GM21529 (cell line): ENCODE measurements around the gene RBM45.

Experiments used
- ATAC-seq: cut with Tn5 transposase; IDR thresholded peaks from one replicate; pipeline ENCODE4 v1.9.1; 2021; ENCODE audit not compliant: unreplicated experiment

Gene RBM45

DNA sequence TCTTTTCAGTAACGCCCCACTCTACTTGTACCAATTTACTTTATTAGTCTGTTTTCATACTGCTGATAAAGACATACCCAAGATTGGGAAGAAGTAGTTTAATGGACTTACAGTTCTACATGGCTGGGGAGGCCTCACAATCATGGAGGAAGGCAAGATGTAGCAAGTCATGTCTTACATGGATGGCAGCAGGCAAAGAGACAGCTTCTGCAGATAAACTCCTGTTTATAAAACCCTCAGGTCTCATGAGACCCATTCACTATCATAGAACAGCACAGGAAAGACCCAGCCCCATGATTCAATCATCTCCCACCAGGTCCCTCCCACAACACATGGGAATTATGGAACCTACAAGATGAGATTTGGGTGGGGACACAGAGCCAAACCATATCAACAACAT lies 43.3 kb downstream of the RBM45 start:
- ATAC-seq = no peak

DNA sequence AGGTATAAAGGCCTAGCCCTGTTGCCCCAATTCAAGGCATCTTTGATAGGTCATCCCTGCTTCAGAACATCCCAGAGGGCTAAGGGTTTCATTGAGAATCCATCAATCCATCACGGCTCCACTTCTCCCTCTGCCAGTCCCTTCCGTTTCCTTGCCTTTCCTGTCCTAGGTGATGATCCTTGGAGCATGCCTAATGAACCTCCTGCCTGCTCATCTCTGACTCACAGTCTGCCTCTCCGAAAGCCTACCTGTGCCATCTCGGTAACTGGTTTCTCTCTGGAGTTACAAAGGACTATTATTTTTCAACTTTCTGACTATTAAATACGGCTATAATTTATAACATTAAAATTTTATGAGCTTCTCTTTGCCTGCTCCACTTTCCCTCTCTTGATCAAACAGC lies 45.3 kb downstream of the RBM45 start:
- ATAC-seq = no peak

DNA sequence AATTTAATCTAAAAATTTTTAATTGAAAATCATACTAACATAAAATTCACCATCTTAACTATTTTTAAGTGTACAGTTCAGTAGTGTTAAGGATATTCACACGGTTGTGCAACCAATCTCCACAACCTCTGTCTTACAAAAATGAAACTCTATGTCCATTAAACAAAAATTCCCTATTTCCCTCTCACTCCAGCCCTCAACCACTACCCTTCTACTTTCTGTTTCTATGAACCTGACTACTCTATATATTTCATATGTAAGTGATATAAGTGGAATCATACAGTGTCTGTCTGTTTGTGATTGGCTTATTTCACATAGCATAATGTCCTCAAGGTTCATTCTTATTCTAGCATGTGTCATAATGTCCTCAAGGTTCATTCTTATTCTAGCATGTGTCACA lies 47.7 kb downstream of the RBM45 start:
- ATAC-seq = no peak

GRCh38 chr2:178160601-178161000 lies 48.4 kb downstream of the RBM45 start:
- no peak for ATAC-seq

DNA sequence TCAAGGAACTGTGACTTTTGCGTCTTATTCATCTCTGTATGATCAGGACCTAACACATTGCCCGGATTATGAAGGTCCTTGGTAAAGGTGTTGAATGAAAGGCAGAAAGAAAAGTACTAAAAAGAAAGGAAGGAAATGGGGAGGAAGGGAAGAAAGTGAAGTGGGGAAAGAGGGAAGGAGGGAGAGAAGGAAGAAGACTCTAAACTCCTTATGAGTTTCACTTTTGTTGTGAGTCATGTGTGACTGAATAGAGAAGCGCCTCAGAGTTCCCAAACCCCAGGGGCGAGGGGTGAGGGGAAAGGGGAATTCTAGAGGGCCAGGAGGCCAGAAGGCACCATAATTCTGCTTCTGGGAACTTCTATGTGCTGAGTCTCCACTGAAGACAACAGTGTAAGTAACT lies 51.2 kb downstream of the RBM45 start:
- no peak for ATAC-seq

- no peak for ATAC-seq
These were observed 51.7 kb downstream of the RBM45 start for GRCh38 chr2:178163911-178164310.

GRCh38 chr2:178173657-178174056 lies 61.4 kb downstream of the RBM45 start:
- ATAC-seq = no peak

DNA sequence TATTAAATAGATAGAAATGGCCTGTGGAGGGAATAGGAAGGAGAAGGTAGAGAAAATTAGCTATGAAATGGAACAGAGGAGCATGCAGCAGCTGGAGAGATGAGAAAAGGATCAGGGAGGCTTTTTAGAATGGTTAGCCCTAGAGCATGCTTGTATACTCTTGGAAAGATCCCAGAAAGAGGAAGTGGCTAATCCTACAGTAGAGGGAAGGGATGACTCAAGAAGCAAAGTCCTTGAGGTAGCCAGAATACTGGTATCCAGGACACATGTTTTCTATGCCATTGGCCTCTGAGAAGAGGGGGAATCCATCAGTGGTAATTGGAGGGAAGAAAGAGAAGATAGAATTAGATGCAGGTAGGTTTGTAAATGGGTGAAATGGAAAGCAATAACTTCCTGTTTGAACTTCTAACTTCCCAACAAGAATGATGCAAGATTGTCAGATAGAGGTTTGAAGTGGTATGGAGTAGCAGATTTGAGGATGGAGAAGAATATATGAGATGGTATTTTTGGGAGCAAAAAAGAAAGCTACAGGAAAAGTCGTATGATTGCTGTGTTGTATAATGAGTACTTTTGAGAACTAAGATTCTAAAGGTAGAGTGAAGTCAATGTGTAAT lies 64.9 kb downstream of the RBM45 start:
- ATAC-seq = no peak
